ENCODE measurements around the gene PRKAR2B. TPM values are rescaled to one million over a fixed set of nuclear protein-coding genes. Genes with fewer than 3 reads are reported as not detected.
A peak's percentile ranks its signal among the peaks of the same experiment; 100 is the strongest.

The PRKAR2B gene
- total RNA-seq (1 to 10 TPM; 4.0 to 4.8 TPM), polyA plus RNA-seq (1 to 10 TPM; 1.7 to 2.6 TPM)
- long read RNA-seq, donor 1, partial matches to known transcripts: 1 of 2 reads
- long read RNA-seq, donor 1, other reads (novel, unspliced or antisense): 1 of 2 reads
- long read RNA-seq, donor 2, partial matches to known transcripts: 1 of 3 reads
- long read RNA-seq, donor 2, other reads (novel, unspliced or antisense): 1 of 3 reads

DNA sequence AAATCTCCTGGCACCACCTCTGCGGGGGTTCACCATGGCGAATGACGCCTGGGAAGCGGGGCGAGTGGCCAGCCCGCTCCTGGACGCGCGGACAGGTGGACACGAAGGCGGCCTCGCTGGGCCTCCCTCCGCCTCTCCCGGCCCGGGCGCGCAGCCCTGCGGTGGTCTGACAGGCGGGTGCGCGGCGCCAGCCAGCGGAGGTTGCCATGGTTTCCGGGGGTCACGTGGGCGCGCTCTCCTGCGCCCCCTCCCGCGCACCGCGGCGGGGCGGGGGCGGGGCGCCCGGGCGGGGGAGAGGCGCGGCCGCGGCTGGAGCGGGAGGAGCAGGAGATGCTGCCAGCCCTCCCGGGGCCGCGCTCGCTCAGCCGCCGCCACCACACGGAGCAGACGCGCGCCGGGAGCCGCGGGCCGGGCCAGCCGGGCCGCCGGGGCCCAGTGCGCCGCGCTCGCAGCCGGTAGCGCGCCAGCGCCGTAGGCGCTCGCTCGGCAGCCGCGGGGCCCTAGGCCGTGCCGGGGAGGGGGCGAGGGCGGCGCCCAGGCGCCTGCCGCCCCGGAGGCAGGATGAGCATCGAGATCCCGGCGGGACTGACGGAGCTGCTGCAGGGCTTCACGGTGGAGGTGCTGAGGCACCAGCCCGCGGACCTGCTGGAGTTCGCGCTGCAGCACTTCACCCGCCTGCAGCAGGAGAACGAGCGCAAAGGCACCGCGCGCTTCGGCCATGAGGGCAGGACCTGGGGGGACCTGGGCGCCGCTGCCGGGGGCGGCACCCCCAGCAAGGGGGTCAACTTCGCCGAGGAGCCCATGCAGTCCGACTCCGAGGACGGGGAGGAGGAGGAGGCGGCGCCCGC lies at the start of gene PRKAR2B:
Gene PRKAR2B, plus strand, starts transcription at position 359 of the 848 bp plus-strand sequence. Its CDS starts 203 bp downstream, at position 562.
- H3K36me3 ChIP-seq (ENCODE audit: control insufficient read depth in 1 of 2, insufficient read depth in 2 of 2, low read length in 1 of 2): no peaks in the 10 kb centered on the region
- H3K27me3 ChIP-seq (ENCODE audit: control insufficient read depth in 1 of 2, insufficient read depth in 2 of 2, low read length in 1 of 2): no peaks in the 10 kb centered on the region
- H3K9me3 ChIP-seq (ENCODE audit: control insufficient read depth, low read length): no peaks in the 10 kb centered on the region
- peak; percentile 93 for ATAC-seq (ENCODE audit: low FRiP score)
- H3K4me1 ChIP-seq (ENCODE audit: control insufficient read depth in 1 of 2, insufficient read depth in 2 of 2, low read length in 2 of 2): no peaks in the 10 kb centered on the region
- peak; percentile 69 to 90 for DNase-seq
- intact Hi-C loops (cut with DNase I): no loop called here
- WGBS, 2 donors: 0 to 1% methylated on average over 69 to 110 of the region's 110 CpGs
- H3K4me3 ChIP-seq (ENCODE audit: low read length in 2 of 2): peak within 1 kb of the TSS; percentile 51 to 70
- no peak within 1 kb of the TSS for H3K27ac ChIP-seq (ENCODE audit: low read depth in 1 of 2, low read length in 2 of 2)

DNA sequence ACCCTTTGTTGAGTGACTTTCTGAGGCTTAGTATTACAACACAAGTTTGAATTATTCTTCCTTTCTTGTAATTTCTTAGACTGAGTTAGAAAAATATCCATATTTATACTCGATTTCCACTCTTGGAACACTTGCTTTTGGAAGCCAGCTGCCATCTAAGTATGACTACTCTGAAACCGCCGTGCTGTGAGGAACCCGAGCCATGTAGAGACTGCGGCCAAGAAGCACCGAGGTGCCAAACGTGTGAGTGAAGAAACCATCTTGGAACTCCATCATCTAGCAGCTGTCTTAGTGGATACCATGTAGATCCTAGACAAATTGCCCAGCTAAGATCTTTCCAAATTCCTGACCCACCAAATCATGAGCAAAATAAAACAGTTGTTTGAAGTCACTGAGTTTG lies 49.7 kb upstream of the PRKAR2B start:
- no peaks in the 10 kb centered on the region for H3K36me3 ChIP-seq (ENCODE audit: control insufficient read depth in 1 of 2, insufficient read depth in 2 of 2, low read length in 1 of 2)
- WGBS, 2 donors: 88 to 94% methylated on average over 7 of the region's 7 CpGs
- DNase-seq (no peak), ATAC-seq (ENCODE audit: low FRiP score) (no peak)
- H3K9me3 ChIP-seq (ENCODE audit: control insufficient read depth, low read length): no peaks in the 10 kb centered on the region
- no peak overlapping the region for H3K4me3 ChIP-seq (ENCODE audit: low read length in 2 of 2)
- intact Hi-C loops (cut with DNase I): no loop called here
- H3K27me3 ChIP-seq (ENCODE audit: control insufficient read depth in 1 of 2, insufficient read depth in 2 of 2, low read length in 1 of 2): no peaks in the 10 kb centered on the region
- H3K4me1 ChIP-seq (ENCODE audit: control insufficient read depth in 1 of 2, insufficient read depth in 2 of 2, low read length in 2 of 2): no peaks in the 10 kb centered on the region
- H3K27ac ChIP-seq (ENCODE audit: low read depth in 1 of 2, low read length in 2 of 2): no peak overlapping the region

- no peaks in the 10 kb centered on the region for H3K36me3 ChIP-seq (ENCODE audit: control insufficient read depth in 1 of 2, insufficient read depth in 2 of 2, low read length in 1 of 2)
- DNase-seq (no peak), ATAC-seq (ENCODE audit: low FRiP score) (no peak)
- H3K9me3 ChIP-seq (ENCODE audit: control insufficient read depth, low read length): no peaks in the 10 kb centered on the region
- intact Hi-C loops (cut with DNase I): no loop called here
- H3K27me3 ChIP-seq (ENCODE audit: control insufficient read depth in 1 of 2, insufficient read depth in 2 of 2, low read length in 1 of 2): no peaks in the 10 kb centered on the region
- no peaks in the 10 kb centered on the region for H3K4me1 ChIP-seq (ENCODE audit: control insufficient read depth in 1 of 2, insufficient read depth in 2 of 2, low read length in 2 of 2)
- WGBS, 2 donors: 74 to 80% methylated on average over 5 of the region's 5 CpGs
- no peak overlapping the region for H3K4me3 ChIP-seq (ENCODE audit: low read length in 2 of 2)
- H3K27ac ChIP-seq (ENCODE audit: low read depth in 1 of 2, low read length in 2 of 2): no peak overlapping the region
Observed at GRCh38 chr7:106997487-106998271, 46.8 kb upstream of the PRKAR2B start.

- Histone ChIP-seq H3K27me3 (ENCODE audit: control insufficient read depth in 1 of 2, insufficient read depth in 2 of 2, low read length in 1 of 2) (no peaks in the 10 kb centered on the region), H3K36me3 (ENCODE audit: control insufficient read depth in 1 of 2, insufficient read depth in 2 of 2, low read length in 1 of 2) (no peaks in the 10 kb centered on the region), H3K4me1 (ENCODE audit: control insufficient read depth in 1 of 2, insufficient read depth in 2 of 2, low read length in 2 of 2) (no peaks in the 10 kb centered on the region), H3K4me3 (ENCODE audit: low read length in 2 of 2) (no peak overlapping the region), H3K27ac (ENCODE audit: low read depth in 1 of 2, low read length in 2 of 2) (no peak overlapping the region), H3K9me3 (ENCODE audit: control insufficient read depth, low read length) (no peaks in the 10 kb centered on the region)
- ATAC-seq (ENCODE audit: low FRiP score) (no peak), DNase-seq (no peak)
- 75 to 82% methylated on average over 2 of the region's 2 CpGs for WGBS, 2 donors
- intact Hi-C loops (cut with DNase I): no loop called here
Observed at GRCh38 chr7:106999023-106999422, 45.5 kb upstream of the PRKAR2B start.

DNA sequence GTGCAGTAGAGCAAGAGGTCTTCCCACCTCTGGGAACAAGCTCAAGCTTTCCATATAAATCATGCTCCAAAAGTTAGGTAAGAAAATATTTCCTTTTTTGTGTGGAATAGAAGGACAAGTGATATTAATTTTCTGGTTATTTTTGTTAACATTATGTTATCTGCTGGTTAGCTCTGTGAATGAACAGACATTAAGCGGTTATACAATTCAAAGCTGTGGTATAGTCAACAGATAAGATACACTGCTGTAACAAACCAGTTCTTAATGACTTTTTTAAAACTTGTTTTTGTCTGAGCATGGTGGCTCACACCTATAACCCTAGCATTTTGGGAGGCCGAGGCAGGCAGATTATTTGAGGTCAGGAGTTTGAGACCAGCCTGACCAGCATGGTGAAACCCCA lies 43.0 kb upstream of the PRKAR2B start:
- H3K36me3 ChIP-seq (ENCODE audit: control insufficient read depth in 1 of 2, insufficient read depth in 2 of 2, low read length in 1 of 2): no peaks in the 10 kb centered on the region
- H3K4me1 ChIP-seq (ENCODE audit: control insufficient read depth in 1 of 2, insufficient read depth in 2 of 2, low read length in 2 of 2): no peaks in the 10 kb centered on the region
- H3K9me3 ChIP-seq (ENCODE audit: control insufficient read depth, low read length): no peaks in the 10 kb centered on the region
- intact Hi-C loops (cut with DNase I): no loop called here
- ATAC-seq (ENCODE audit: low FRiP score) (no peak), DNase-seq (no peak)
- H3K27me3 ChIP-seq (ENCODE audit: control insufficient read depth in 1 of 2, insufficient read depth in 2 of 2, low read length in 1 of 2): no peaks in the 10 kb centered on the region
- H3K27ac ChIP-seq (ENCODE audit: low read depth in 1 of 2, low read length in 2 of 2): no peak overlapping the region
- H3K4me3 ChIP-seq (ENCODE audit: low read length in 2 of 2): no peak overlapping the region
- WGBS, 2 donors: 53 to 64% methylated on average over 2 of the region's 2 CpGs

DNA sequence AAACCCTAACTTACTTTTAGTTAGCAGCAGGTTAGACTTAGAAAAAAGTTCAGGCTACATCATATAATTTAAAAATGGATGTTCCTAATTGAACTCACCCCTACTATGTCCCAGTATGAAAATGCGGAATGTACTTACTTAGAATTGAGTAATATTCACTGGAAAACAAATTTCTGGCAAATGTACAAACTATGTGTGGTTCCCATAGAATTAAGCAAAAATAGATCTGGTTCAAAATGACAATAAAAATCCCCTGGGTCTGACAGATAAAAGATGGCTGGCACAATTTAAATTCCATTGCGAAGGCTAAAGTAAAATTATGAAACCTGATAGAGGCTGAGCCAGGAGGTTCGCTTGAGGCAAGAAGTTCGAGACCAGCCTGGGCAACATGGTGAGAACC lies 42.4 kb upstream of the PRKAR2B start:
- Histone ChIP-seq H3K27me3 (ENCODE audit: control insufficient read depth in 1 of 2, insufficient read depth in 2 of 2, low read length in 1 of 2) (no peaks in the 10 kb centered on the region), H3K36me3 (ENCODE audit: control insufficient read depth in 1 of 2, insufficient read depth in 2 of 2, low read length in 1 of 2) (no peaks in the 10 kb centered on the region), H3K9me3 (ENCODE audit: control insufficient read depth, low read length) (no peaks in the 10 kb centered on the region), H3K4me1 (ENCODE audit: control insufficient read depth in 1 of 2, insufficient read depth in 2 of 2, low read length in 2 of 2) (no peaks in the 10 kb centered on the region), H3K4me3 (ENCODE audit: low read length in 2 of 2) (no peak overlapping the region), H3K27ac (ENCODE audit: low read depth in 1 of 2, low read length in 2 of 2) (no peak overlapping the region)
- DNase-seq: no peak
- 75 to 80% methylated on average over 4 of the region's 4 CpGs for WGBS, 2 donors
- intact Hi-C loops (cut with DNase I): no loop called here
- no peak for ATAC-seq (ENCODE audit: low FRiP score)

DNA sequence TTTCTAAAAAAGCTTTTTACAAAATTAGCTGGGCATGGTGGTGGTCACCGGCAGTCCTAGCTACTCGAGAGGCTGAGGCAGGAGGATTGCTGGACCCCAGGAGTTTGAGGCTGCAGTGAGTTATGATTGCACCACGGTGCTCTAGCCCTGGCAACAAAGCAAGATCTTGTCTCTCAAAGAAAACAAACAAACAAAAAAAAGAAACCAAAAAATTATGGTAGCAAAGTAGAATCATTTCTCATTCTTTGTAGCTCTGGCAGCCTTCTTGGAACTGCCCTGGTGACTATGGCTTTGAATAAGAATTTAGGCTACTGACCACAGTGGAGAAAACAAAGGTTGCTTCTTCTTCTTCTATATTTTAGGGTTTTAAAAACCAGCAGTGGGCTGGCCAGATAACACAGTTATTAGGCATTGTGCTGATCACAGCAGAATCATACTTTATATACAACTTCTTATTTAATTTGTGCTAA lies 41.9 kb upstream of the PRKAR2B start:
- H3K9me3 ChIP-seq (ENCODE audit: control insufficient read depth, low read length): no peaks in the 10 kb centered on the region
- ATAC-seq (ENCODE audit: low FRiP score) (no peak), DNase-seq (no peak)
- H3K27me3 ChIP-seq (ENCODE audit: control insufficient read depth in 1 of 2, insufficient read depth in 2 of 2, low read length in 1 of 2): no peaks in the 10 kb centered on the region
- intact Hi-C loops (cut with DNase I): no loop called here
- no peaks in the 10 kb centered on the region for H3K36me3 ChIP-seq (ENCODE audit: control insufficient read depth in 1 of 2, insufficient read depth in 2 of 2, low read length in 1 of 2)
- 70 to 74% methylated on average over 3 of the region's 3 CpGs for WGBS, 2 donors
- no peak overlapping the region for H3K4me3 ChIP-seq (ENCODE audit: low read length in 2 of 2)
- no peaks in the 10 kb centered on the region for H3K4me1 ChIP-seq (ENCODE audit: control insufficient read depth in 1 of 2, insufficient read depth in 2 of 2, low read length in 2 of 2)
- no peak overlapping the region for H3K27ac ChIP-seq (ENCODE audit: low read depth in 1 of 2, low read length in 2 of 2)

- H3K27ac ChIP-seq (ENCODE audit: low read depth in 1 of 2, low read length in 2 of 2): no peak overlapping the region
- intact Hi-C loops (cut with DNase I): no loop called here
- H3K27me3 ChIP-seq (ENCODE audit: control insufficient read depth in 1 of 2, insufficient read depth in 2 of 2, low read length in 1 of 2): no peaks in the 10 kb centered on the region
- H3K4me1 ChIP-seq (ENCODE audit: control insufficient read depth in 1 of 2, insufficient read depth in 2 of 2, low read length in 2 of 2): no peaks in the 10 kb centered on the region
- WGBS, 2 donors: 50 to 52% methylated on average over 6 of the region's 6 CpGs
- no peaks in the 10 kb centered on the region for H3K36me3 ChIP-seq (ENCODE audit: control insufficient read depth in 1 of 2, insufficient read depth in 2 of 2, low read length in 1 of 2)
- H3K4me3 ChIP-seq (ENCODE audit: low read length in 2 of 2): no peak overlapping the region
- ATAC-seq (ENCODE audit: low FRiP score) (no peak), DNase-seq (no peak)
- H3K9me3 ChIP-seq (ENCODE audit: control insufficient read depth, low read length): no peaks in the 10 kb centered on the region
Observed at GRCh38 chr7:107007007-107007891, 37.3 kb upstream of the PRKAR2B start.

Measured in aorta (tissue), 5 donors.